Heart left ventricle (tissue), 16 donors: ENCODE measurements around the gene HLA-F. TPM values are rescaled to one million over a fixed set of nuclear protein-coding genes. Genes with fewer than 3 reads are reported as not detected.

Experiments
- ATAC-seq, 4 donors: fragments of 200-7000 bp; cut with Tn5 transposase; one replicate each; pipeline ENCODE4 v1.9.1; 2020 to 2022; ENCODE audit warnings: moderate library complexity in 4 of 4, mild to moderate bottlenecking in 3 of 4, moderate number of reproducible peaks in 1 of 4
- DNase-seq, 5 donors: peaks; one replicate each; pipeline ENCODE4 v3.0.0-alpha.2; 2020
- H3K27ac ChIP-seq, 12 donors: fragments of 200-600 bp; sonication (generic) in 4 of 12; one replicate each; pipeline versions ENCODE4 v1.5.0 to v1.8.0; 2016 to 2022; ENCODE audit warnings: mild to moderate bottlenecking in 2 of 12
- H3K27me3 ChIP-seq, 9 donors: fragments of 200-600 bp; sonication (generic) in 2 of 9; one replicate each; pipeline versions ENCODE4 v1.5.1 to v1.8.0; 2016 to 2022; ENCODE audit warnings: mild to moderate bottlenecking in 3 of 9
- H3K36me3 ChIP-seq, 9 donors: fragments of 200-600 bp; sonication (generic) in 2 of 9; one replicate each; pipeline versions ENCODE4 v1.5.0 to v1.8.0; 2018 to 2022; ENCODE audit warnings: mild to moderate bottlenecking in 2 of 9
- H3K4me1 ChIP-seq, 12 donors: fragments of 200-600 bp; sonication (generic) in 4 of 12; one replicate each; pipeline versions ENCODE4 v1.5.0 to v1.8.0; 2016 to 2022; ENCODE audit warnings: mild to moderate bottlenecking in 3 of 12
- H3K4me3 ChIP-seq, 12 donors: fragments of 200-600 bp; sonication (generic) in 4 of 12; one replicate each; pipeline versions ENCODE4 v1.5.0 to v1.8.0; 2017 to 2022; ENCODE audit warnings: mild to moderate bottlenecking in 9 of 12, moderate library complexity in 4 of 12
- H3K9me3 ChIP-seq, 12 donors: fragments of 200-600 bp; sonication (generic) in 4 of 12; one replicate each; pipeline versions ENCODE4 v1.5.0 to v1.8.0; 2016 to 2022; ENCODE audit warnings: mild to moderate bottlenecking in 1 of 12
- POLR2A ChIP-seq, 2 donors: fragments of 450-650 bp; IDR thresholded peaks; one replicate each; pipeline ENCODE4 v1.6.1; 2017; ENCODE audit warnings: antibody characterized with exemption in 2 of 2, mild to moderate bottlenecking in 2 of 2, moderate library complexity in 2 of 2
- WGBS, 4 donors: extraction: QIAGEN DNeasy Blood & Tissue Kit in 2 of 4; methylation state at CpG; one replicate each; pipeline versions ENCODE4 v1.1.5 to v1.1.7; 2013 to 2018; 5-methylcytosine and 5-hydroxymethylcytosine counted together
- intact Hi-C, 10 donors: fragments of 100-400 bp; cut with DNase I; formaldehyde crosslinking; loops; one replicate each; pipeline versions ENCODE4 v1.11.1 to v1.14.2; 2022
- polyA plus RNA-seq, 2 donors: library from polyadenylated mRNA; stranded (reverse); fragments of 200-250 nt; gene quantifications; one replicate each; pipeline ENCODE4 v1.2.3, GENCODE V29; 2013
- total RNA-seq, 9 donors: library from RNA; depleted of rRNA in 2 of 9; stranded (reverse); fragments of >200 nt in 2 of 9; fragmentation: NEBNext Ultra II Directional in 3 of 9; extraction: Animal tissue kit (Norgen Biotek cat#: 25700) in 3 of 9; gene quantifications; one replicate each; pipeline versions ENCODE4 v1.1.0 to v1.2.4, GENCODE V29; 2016 to 2023
- TF ChIP-seq, protein P1 (sequence below), 12 donors: fragments of 200-600 bp; sonication (generic) in 4 of 12; IDR thresholded peaks; one replicate each; pipeline versions ENCODE4 v1.5.0 to v1.8.0; 2018 to 2022; ENCODE audit warnings: antibody characterized with exemption in 12 of 12, mild to moderate bottlenecking in 5 of 12
- donor health status: ischemic (EF 13 %, LVEDD 7.1; RV severe dilation, severe dysfunction).
- donor health status: healthy with polysubstance abuse.
- donor health status: DM: no; HTN: yes; CAD: no.
- donor health status: DM: no; HTN: no; CAD: no.
- donor health status: ischemic (EF 25% LVEDD 6.9; RV normal size, moderate dysfunction).
- donor health status: ischemic (EF 25% LVEDD 5.7; RV mildly dilated, moderate dysfunction).
- donor health status: healthy.
- donor health status: DM: yes; HTN: yes; CAD: no.
- donor health status: ischemic (EF 35%, LVEDD 5.7; RV mildly dilated, moderate dysfunction).
- donor health status: nonischemic (EF 11% LVEDD 7.7; RV severe dilation, severe dysfunction).
- donor health status: DM: yes; HTN: yes; CAD: no.
- donor health status: PGD.
- donor health status: ischemic (EF 29% LVEDD 5.4; RV normal size, mild dysfunction).
- donor health status: nonischemic (EF 23%, LVEDD 6.1; RV moderate dilation, normal function).

HLA-F gene
- total and polyA plus RNA-seq, 11 donors, result 23.1 to 228 (median 37.8) TPM

DNA sequence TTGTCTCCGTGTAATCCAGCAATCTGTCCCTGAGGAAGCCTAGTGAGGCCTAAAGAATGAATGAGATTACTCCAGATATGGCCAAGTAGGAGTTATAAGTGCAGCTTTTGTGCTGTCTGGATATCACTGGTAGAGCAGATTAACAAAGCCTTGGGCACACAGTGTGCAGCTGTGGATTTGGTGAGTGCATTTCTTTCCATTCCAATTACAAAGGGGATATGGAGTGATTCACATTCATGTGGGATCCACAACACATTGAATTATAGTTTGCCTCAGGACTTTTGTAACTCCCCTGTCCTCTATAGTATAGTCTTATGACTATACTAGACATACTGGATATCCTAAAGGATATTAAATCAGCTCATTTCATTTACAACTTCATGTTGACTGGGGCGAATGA is 47.1 kb downstream of the HLA-F start:
- intact Hi-C loops, result no loop called here

DNA sequence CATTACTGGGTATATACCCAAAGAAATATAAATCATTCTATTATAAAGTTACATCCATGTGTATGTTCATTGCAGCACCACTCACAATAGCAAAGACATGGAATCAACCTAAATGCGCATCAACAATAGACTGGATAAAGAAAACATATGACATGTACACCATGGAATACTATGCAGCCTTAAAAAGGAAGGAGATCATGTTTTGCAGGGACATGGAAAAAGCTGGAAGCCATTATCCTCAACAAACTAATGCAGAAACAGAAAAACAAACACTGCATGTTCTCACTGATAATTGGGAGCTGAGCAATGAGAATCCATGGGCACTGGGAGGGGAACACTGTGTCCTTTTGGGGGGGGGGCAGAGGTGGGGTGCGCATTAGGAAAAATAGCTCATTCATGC is 53.5 kb downstream of the HLA-F start:
- WGBS, 4 donors, result 55 to 94% (median 62%) methylated on average over 2 of the region's 2 CpGs
- Histone ChIP-seq H3K4me1 (no peaks in the 10 kb centered on the region), H3K9me3 (no peaks in the 10 kb centered on the region), H3K4me3 (no peak overlapping the region), H3K27me3 (peaks cover 0 to 4% (median 0%) of the 10 kb centered on the region in 9 donors), H3K27ac (no peak overlapping the region), H3K36me3 (no peaks in the 10 kb centered on the region)
- TF ChIP-seq, protein P1, sequence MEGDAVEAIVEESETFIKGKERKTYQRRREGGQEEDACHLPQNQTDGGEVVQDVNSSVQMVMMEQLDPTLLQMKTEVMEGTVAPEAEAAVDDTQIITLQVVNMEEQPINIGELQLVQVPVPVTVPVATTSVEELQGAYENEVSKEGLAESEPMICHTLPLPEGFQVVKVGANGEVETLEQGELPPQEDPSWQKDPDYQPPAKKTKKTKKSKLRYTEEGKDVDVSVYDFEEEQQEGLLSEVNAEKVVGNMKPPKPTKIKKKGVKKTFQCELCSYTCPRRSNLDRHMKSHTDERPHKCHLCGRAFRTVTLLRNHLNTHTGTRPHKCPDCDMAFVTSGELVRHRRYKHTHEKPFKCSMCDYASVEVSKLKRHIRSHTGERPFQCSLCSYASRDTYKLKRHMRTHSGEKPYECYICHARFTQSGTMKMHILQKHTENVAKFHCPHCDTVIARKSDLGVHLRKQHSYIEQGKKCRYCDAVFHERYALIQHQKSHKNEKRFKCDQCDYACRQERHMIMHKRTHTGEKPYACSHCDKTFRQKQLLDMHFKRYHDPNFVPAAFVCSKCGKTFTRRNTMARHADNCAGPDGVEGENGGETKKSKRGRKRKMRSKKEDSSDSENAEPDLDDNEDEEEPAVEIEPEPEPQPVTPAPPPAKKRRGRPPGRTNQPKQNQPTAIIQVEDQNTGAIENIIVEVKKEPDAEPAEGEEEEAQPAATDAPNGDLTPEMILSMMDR (IDR thresholded peaks at IDR 0.05), result no peak
- TF ChIP-seq POLR2A (IDR thresholded peaks at IDR 0.05), result no peak
- DNase-seq (no peak), ATAC-seq (no peak)
- intact Hi-C loops, result no loop called here

More for the DNA sequence above, 47.1 kb downstream of the HLA-F start:
- Histone ChIP-seq H3K27me3 (peaks cover 0 to 3% (median 0%) of the 10 kb centered on the region in 9 donors), H3K27ac (no peak overlapping the region), H3K4me1 (no peaks in the 10 kb centered on the region), H3K4me3 (no peak overlapping the region), H3K9me3 (no peaks in the 10 kb centered on the region), H3K36me3 (no peaks in the 10 kb centered on the region)
- WGBS, 4 donors, result 68 to 80% (median 76%) methylated on average over 2 of the region's 2 CpGs
- no peak for DNase-seq
- no peak for TF ChIP-seq POLR2A (IDR thresholded peaks at IDR 0.05)
- TF ChIP-seq, protein P1 (IDR thresholded peaks at IDR 0.05), result no peak
- no peak for ATAC-seq

Other genes starting within 250 kb of the HLA-F start
- not detected for gene MAS1L, start 235.5 kb upstream of the HLA-F start, total RNA-seq
- gene MAS1L, start 235.5 kb upstream of the HLA-F start, polyA plus RNA-seq, result not detected
- gene UBD, start 163.7 kb upstream of the HLA-F start, total RNA-seq, result 10 to 100 TPM in 2 of 9 donors, under 1 TPM in 1, not detected in 6; 0.26 to 61.7 (median 11.6) TPM
- gene UBD, start 163.7 kb upstream of the HLA-F start, polyA plus RNA-seq, result under 1 TPM in 1 of 2 donors, not detected in 1; 0.21 TPM
- not detected for gene OR2H2, start 138.3 kb upstream of the HLA-F start, total RNA-seq
- not detected for gene OR2H2, start 138.3 kb upstream of the HLA-F start, polyA plus RNA-seq
- gene GABBR1, start 90.3 kb upstream of the HLA-F start, total RNA-seq, result 10 to 100 TPM; 11.6 to 30.8 (median 18.1) TPM
- 10 to 100 TPM; 11.7 to 25.4 TPM for gene GABBR1, start 90.3 kb upstream of the HLA-F start, polyA plus RNA-seq
- 1 to 10 TPM in 8 of 9 donors, under 1 TPM in 1; 0.50 to 7.4 (median 2.7) TPM for gene MOG, start 66.3 kb upstream of the HLA-F start, total RNA-seq
- gene MOG, start 66.3 kb upstream of the HLA-F start, polyA plus RNA-seq, result 1 to 10 TPM in 1 of 2 donors, under 1 TPM in 1; 0.19 to 2.9 TPM
- 10 to 100 TPM in 1 of 9 donors, 1 to 10 TPM in 1, under 1 TPM in 1, not detected in 6; 0.75 to 18.1 (median 4.8) TPM for gene ZFP57, start 42.3 kb upstream of the HLA-F start, total RNA-seq
- gene ZFP57, start 42.3 kb upstream of the HLA-F start, polyA plus RNA-seq, result under 1 TPM in 1 of 2 donors, not detected in 1; 0.06 TPM
- under 1 TPM in 3 of 9 donors, not detected in 6; 0.23 to 0.77 (median 0.64) TPM for gene HLA-G, start 104.4 kb downstream of the HLA-F start, total RNA-seq
- under 1 TPM in 1 of 2 donors, not detected in 1; 0.24 TPM for gene HLA-G, start 104.4 kb downstream of the HLA-F start, polyA plus RNA-seq
- gene HLA-A, start 219.1 kb downstream of the HLA-F start, total RNA-seq, result 1,000 to 10,000 TPM in 1 of 9 donors, 100 to 1,000 TPM in 8; 263 to 1,427 (median 361) TPM
- gene HLA-A, start 219.1 kb downstream of the HLA-F start, polyA plus RNA-seq, result 1,000 to 10,000 TPM in 1 of 2 donors, 100 to 1,000 TPM in 1; 299 to 1,581 TPM